SU-DHL-6 (cell line): ENCODE data around the gene DENND5A.

Experiments
- CTCF ChIP-seq: fragments of 200-600 bp; sonication (generic); IDR thresholded peaks from one replicate; pipeline ENCODE4 v1.5.1; 2017; ENCODE audit warnings: antibody characterized with exemption, mild to moderate bottlenecking, low read length, moderate library complexity; ENCODE audit not compliant: insufficient read depth, poor library complexity, severe bottlenecking
- EZH2phosphoT487 ChIP-seq: fragments of 200-600 bp; sonication (generic), shearing (Covaris generic); conservative IDR thresholded peaks from 2 replicates; pipeline ENCODE4 v1.6.1; 2018; ENCODE audit warnings: mild to moderate bottlenecking, antibody characterized with exemption, low read length, moderate library complexity, mixed read lengths

- no peak for TF ChIP-seq CTCF
- no peak for TF ChIP-seq EZH2phosphoT487
These were observed 143.7 kb downstream of the DENND5A start for GRCh38 chr11:9121469-9121796.
